ENCODE measurements around the gene GPR107.

GRCh38 chr9:130026583-130027340, 26.9 kb upstream of the GPR107 start:
- TF ChIP-seq CTCF (IDR thresholded peaks at IDR 0.05) (no peak), POLR2A (IDR thresholded peaks at IDR 0.05) (no peak)
